ENCODE measurements around the gene MICAL2. TPM values are rescaled to one million over a fixed set of nuclear protein-coding genes. Genes with fewer than 3 reads are reported as not detected.
"Not testable (repeated sequence)": the region's sequence is repeated elsewhere in the genome, so short reads cannot be mapped to it uniquely, and the experiment has no call there.

Gene MICAL2
- total RNA-seq, 1 donor from 2014 or later, result 34.8 TPM

DNA sequence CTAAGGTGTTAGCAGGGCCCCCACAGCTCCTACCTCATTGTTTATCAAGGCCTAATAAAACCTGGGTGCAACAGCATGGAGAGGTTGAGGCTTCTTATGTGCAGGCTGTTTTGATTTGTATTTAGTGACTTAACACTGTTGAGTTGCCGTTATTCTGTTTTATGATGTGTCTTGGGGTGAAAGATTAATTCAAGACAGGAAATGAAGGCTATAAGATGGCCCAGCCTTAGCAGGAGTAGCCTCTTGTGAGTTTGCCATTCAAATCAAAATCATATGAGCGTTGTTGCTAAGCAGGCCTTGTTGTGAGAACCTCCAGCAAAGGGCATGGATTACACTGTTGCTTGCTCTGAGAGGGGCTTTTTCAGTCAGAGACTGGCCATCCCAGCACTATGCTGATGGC, 31.8 kb downstream of the MICAL2 start:
- intact Hi-C loops (cut with DNase I), result no loop called here
- no peak for ATAC-seq (ENCODE audit: poor library complexity)
- no peak for DNase-seq

DNA sequence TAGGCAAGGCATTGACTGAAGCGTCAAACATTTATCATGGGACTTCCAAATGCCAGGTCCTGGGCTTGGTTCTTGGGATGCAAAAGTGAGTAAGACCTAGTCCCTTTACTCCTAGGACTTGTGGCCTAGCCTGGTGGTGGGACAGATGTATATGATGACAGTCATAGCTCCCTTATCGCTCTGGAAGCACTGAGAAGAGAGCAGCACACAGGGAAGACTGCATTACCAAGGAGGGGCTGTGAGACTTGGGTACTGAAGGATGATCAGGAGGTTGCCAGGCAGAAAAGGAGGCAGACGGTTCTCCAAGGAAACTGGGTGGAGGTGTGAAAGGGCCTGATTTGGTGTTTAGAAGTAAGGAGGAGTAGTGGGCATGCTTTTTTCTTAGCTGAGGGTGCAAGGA, 32.5 kb downstream of the MICAL2 start:
- intact Hi-C loops (cut with DNase I), result no loop called here
- DNase-seq, result no peak
- no peak for ATAC-seq (ENCODE audit: poor library complexity)

DNA sequence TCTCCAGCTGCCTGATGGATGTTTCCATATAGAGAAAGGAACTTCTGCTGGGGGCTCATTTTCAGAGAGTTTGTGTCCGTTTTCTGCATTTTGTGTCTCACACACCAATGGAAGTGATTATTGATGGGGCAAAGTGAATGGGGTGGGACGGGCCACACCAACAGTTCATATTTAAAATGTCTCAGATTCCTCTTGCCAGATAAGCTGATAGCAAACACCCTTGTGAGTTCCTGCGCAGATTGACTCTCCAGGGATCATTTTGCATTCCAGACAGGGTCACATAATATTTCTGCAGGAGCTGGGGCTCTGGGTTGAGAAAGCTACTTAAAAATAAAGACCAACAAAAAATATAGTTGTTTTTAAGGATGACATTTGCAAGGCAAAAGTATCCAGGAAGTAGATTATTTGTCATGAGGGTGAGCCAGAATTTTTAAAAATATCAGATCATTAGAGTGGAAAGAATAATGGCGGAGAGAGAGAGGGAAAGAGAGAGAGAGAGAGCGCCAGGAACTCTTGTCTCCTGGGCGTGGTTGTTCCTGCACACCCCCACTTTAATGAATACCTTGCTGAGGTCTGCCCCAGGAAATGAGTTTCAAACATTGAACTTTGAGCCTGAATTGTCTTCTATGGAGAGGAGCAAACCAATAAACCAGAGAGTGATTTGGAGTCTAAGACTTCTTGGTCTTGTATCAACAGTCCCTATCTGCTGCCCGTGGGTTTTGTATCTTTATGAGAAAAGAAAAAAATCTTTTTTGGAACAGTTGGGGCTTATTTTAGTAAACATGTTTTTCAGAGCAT, 33.3 kb downstream of the MICAL2 start:
- peak; percentile 23 for ATAC-seq (ENCODE audit: poor library complexity)
- DNase-seq, result no peak
- intact Hi-C loops (cut with DNase I), result no loop called here

DNA sequence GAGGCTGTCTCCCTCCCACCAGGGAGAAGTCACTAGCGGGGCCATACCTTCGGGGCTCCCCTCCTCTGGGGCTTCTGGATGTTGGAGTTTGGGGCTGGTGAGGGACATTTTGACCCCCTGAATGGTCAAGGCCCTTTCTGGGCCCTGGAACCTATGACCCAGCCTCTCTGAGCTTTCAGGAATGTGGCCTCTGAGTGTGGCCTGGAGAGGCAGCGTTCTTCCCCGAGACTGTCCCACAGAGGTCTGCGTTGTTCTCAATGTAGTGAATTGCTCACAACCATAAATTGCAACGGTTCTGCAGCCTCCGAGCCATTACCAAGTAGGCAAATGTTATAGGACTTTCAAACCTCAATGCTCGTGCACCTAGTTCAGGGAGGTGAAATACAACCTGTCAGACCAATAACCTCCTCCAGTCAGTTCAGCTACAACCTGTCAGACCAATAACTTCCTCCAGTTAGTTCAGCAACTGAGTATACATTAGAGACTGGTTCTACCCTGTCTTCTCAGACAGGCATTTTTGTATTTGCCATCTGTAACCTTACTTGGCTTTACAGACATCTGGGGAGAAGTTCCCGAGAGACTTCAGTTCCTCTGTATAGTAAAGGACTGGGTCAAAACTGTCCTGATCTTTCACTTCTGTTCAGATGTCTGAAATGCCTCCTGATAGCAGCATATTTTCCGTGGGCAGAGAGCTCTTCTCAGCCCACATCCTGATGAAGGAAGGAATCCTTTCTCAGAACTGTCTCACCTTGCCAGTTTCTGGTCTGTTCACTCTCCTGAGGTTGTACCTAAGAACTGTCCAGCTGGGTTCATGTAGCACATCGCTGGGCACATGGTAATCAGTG, 34.2 kb downstream of the MICAL2 start:
- DNase-seq, result no peak
- intact Hi-C loops (cut with DNase I), result no loop called here
- peak; percentile 39 for ATAC-seq (ENCODE audit: poor library complexity)

DNA sequence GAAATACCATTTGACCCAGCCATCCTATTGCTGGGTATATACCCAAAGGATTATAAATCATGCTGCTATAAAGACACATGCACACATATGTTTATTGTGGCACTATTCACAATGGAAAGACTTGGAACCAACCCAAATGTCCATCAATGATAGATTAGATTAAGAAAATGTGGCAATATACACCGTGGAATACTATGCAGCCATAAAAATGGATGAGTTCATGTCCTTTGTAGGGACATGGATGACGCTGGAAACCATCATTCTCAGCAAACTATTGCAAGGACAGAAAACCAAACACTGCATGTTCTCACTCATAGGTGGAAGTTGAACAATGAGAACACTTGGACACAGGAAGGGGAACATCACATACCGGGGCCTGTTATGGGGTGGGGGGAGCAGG, 36.3 kb downstream of the MICAL2 start:
- DNase-seq; ATAC-seq (ENCODE audit: poor library complexity); intact Hi-C loops (cut with DNase I): not testable (repeated sequence)

DNA sequence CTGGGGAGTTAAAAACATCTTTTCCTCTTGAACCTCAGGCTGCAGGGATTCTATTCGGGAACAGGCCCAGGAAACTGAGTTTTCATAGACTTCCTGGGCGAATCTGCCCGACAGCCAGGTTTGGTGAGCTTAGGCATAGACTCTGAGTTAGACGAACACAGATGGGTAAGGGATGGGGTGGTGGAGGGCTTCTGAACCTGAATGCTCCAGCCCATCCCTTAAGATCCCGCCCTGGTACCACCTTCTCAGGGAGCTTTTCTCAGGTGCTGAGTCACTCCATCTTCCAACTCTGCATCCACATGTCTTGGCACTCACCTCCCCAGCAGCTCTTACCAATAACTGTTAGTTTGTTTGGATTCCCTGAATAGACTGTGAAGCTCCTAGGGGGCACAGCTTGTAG, 37.4 kb downstream of the MICAL2 start:
- intact Hi-C loops (cut with DNase I), result no loop called here
- DNase-seq (no peak), ATAC-seq (ENCODE audit: poor library complexity) (no peak)

DNA sequence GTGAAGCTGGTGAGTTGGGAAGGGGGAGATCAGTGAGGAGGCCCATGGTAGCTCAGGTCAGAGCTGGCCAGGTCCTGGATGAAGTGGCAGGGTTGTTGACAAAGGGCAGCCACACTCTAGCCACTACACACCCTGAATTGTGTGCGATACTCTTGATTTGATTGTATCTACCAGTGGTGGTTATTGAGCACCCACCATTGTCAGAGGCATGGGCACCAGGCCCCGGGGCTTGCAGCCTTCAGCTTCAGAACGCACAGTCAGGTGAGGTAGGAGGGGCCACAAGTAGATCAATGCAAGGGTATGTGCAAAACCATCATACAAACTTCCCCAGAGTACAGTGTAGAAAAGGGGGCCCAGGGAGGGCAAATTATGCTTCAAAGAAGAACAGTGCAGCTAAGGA, 38.1 kb downstream of the MICAL2 start:
- ATAC-seq (ENCODE audit: poor library complexity) (no peak), DNase-seq (no peak)
- intact Hi-C loops (cut with DNase I), result no loop called here

DNA sequence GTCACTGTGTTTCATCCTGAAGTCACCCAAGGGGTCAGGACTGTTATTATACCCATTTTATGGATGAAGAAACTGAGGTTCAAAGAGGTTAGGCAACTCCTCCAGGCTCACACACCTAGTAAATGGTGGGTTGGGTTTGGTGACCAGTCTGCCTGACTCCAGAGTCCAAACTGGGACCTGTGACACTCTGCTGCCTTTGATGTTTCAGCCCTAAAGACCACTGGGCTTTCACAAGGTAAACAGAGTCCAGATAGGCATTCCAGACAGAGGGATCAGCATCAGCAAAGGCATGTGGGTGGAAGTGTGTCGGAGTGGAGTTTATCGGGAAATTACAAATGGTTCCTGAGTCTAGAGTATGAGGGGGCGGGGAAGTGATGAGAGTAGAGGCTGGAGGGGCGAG, 38.5 kb downstream of the MICAL2 start:
- intact Hi-C loops (cut with DNase I), result no loop called here
- ATAC-seq (ENCODE audit: poor library complexity) (no peak), DNase-seq (no peak)

DNA sequence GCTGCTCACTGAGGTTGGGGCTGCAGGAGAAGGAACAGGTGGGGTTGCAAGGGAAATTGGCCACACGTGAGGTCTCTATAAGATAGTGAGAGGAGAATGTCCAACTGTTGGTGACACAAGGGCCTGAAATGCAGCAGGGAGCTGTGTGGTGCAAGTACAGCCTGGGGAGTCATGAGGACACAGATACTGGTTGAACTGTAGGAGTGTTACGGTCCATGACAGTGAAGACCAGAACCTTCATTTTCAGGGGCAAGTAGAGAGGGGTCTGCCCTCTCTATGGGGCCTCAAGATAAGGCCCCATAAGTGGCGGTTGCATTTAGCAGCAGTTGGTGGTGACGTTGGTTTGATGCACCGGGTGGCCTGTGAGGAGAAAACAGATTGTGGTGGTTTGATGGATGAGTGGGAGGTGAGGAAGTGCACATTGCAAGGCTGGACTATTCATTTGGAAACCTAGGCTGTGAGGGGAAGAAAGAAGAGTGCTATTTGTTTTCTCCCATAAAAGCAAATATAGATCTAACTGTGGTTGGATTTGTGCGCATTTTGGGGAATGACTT, 39.4 kb downstream of the MICAL2 start:
- DNase-seq, result no peak
- no peak for ATAC-seq (ENCODE audit: poor library complexity)
- intact Hi-C loops (cut with DNase I), result no loop called here

DNA sequence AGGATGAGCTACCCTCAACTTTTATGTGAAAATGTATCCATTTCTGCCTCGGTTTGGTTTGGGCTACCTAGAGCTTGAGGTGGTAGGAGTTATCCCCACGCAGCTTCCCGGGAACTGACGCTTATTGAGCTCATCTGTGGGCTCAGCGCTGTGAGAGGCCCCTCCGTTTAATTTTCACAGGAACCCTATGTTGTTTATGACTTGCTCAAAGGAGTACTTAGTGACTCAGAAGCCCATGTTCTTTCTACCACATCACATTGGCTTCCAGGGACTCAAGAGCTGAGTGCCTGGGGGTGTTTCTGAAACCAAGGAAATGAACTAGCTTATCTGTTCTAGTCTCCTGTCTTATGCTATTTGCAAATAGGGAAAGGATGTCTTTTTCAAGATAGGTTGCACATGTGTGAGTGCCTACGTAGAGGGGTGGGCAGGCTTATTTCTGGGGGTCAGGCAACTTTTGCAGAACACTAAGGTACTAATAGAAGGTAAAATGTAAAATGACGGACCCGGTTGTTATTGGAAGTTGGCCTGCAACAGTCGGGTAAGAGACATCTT, 40.5 kb downstream of the MICAL2 start:
- ATAC-seq (ENCODE audit: poor library complexity) (no peak), DNase-seq (no peak)
- intact Hi-C loops (cut with DNase I), result no loop called here

DNA sequence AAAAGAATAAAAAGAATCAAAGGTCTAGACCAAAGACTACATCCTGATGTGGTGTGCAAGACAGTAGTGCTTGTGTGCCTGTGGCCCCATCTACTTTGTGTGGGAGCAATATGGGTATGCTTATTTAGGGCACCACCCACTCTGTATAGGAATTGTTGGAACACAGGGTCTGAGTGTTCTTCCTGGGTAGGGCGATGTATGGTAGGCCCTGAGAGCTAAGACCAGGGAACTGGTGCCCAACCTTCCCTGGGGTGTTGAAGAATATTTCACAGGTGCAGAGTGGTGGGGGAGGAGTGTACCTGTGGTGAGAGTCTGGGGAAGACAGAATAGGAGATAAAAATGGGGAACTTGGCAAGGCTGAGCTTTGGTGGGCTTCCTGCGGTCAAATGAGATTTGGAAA, 41.9 kb downstream of the MICAL2 start:
- ATAC-seq (ENCODE audit: poor library complexity), result no peak
- intact Hi-C loops (cut with DNase I), result no loop called here
- no peak for DNase-seq

DNA sequence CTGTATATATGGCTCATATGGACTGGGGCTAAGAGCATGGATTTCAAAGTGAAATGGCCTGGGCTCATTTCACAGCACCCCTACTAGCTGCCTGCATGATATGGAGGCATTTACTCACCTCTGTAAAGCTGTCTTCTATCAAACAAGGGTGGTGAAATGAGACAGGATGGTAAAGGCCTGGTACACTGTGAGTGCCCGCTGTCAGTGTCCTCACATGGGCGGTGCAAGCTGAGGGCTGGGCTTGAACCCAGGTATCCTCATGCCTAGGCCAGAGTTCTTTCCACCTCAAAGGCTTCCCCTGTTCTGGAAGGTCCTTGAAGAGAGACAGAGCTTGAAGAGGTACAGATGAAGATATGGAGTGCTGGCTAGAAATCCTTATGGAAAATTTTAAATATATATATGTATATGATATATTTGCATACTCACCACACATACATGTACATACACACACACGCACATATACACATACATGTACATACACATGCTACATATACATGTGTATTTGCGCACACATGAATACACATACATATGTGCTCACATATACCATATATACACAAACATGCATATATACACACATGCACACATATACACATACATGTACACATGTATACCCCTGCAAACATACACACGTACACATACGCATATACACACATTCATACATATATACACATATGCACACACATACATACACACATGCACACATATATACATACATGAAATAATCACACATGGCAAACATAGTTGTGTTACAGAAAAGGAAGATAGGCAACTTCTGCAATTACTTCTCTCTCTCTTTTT, 44.7 kb downstream of the MICAL2 start:
- DNase-seq, result no peak
- ATAC-seq (ENCODE audit: poor library complexity), result no peak
- intact Hi-C loops (cut with DNase I), result no loop called here

DNA sequence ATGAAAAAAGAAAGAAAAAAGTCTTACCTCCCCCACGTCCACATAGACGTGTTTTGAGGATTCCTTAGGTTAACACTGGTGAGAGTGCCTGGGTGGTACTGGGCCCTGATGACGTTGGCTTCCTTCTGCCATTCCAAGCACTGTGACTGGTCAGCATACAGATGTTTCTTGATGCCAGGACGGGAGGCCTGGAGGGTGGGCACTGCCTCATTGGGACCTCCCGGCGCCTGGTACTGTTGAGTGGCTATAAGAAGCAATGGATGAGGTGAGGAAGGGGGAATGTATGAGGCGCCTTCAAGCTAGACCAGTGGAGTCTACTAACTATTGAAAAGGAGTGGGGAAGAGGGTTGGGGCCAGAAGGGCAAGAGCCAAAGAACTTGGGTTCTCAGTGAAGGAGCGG, 45.3 kb downstream of the MICAL2 start:
- intact Hi-C loops (cut with DNase I), result no loop called here
- no peak for DNase-seq
- ATAC-seq (ENCODE audit: poor library complexity), result no peak

DNA sequence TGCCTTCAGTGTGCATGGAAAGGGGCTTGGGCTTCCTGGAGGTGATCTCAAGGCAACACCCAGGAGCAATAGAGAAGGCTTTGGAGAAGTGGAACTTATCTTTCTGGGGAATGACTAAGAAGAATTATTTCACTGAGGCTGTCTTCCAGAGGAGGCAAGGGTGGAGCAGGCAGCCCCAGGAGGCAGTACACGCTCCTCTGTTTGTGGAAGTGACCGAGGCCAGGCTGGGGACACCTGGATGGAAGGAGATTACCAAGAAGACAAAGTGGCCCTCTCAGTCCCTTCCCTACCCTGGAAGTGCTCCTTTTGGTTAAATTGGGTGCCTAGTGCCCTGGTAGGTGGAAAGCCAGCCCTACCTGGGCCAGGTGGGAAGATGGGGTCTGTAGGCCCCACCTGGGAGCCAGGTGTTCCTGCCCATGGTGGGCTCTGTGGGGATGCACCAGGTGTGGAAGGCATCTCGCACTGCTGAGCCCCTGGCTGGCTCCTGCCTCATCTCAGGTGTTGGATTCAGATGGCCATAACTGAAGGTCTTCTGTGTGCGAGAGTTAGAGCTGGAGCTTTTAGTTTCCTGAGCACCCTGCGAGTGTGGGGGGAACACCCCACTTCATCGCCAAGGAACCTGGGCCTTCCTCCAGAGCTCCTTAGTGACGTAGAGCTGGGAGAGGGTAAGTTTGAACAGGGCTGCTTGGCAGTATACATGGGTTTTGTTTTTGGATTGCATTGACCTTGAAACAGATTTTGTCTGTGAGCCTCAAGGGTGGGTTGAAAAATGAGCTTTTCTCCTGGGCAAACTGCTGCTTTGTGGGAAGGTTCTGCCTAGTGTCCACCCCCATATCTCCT, 46.1 kb downstream of the MICAL2 start:
- ATAC-seq (ENCODE audit: poor library complexity) (no peak), DNase-seq (no peak)
- intact Hi-C loops (cut with DNase I), result no loop called here

DNA sequence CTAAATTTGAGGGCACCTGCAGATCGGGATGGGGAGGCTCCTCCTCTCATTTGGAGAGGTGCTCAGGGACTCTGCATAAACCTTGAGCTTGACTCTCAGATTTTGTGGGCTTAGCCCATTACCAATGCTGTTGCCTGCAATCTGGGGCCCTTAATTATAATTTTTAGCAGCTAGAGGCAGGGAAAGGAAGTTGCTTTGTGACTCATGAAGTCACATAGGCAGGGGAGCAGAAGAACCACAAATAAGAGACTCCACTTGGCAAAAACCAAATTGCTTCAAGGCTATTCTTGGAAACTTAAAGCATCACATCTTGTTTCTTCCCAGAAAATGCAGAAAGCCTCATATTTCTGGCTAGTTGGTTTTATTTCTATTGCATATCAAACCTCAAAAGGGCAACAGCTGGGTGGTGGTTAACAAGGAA, 46.9 kb downstream of the MICAL2 start:
- no peak for DNase-seq
- no peak for ATAC-seq (ENCODE audit: poor library complexity)
- intact Hi-C loops (cut with DNase I), result no loop called here

DNA sequence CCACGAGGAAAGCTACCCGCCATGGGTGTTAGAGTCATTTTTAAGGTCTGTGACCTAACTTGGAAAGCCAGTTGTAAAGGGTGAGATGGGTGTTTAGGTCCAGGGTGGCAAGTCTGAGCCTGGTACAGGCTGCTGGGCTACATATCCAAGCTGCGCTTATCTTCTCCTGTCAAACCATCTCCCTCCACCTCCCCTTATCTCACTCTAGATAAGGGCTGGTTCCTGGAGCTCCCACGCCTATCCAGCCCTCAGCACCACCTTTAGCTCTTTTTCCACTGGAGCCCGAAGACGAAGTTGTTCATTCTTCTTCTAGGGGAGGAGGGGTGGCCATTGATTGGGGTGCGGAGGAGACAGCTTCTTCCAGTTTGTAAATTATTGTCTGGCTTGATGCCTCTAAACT, 48.5 kb downstream of the MICAL2 start:
- intact Hi-C loops (cut with DNase I), result no loop called here

DNA sequence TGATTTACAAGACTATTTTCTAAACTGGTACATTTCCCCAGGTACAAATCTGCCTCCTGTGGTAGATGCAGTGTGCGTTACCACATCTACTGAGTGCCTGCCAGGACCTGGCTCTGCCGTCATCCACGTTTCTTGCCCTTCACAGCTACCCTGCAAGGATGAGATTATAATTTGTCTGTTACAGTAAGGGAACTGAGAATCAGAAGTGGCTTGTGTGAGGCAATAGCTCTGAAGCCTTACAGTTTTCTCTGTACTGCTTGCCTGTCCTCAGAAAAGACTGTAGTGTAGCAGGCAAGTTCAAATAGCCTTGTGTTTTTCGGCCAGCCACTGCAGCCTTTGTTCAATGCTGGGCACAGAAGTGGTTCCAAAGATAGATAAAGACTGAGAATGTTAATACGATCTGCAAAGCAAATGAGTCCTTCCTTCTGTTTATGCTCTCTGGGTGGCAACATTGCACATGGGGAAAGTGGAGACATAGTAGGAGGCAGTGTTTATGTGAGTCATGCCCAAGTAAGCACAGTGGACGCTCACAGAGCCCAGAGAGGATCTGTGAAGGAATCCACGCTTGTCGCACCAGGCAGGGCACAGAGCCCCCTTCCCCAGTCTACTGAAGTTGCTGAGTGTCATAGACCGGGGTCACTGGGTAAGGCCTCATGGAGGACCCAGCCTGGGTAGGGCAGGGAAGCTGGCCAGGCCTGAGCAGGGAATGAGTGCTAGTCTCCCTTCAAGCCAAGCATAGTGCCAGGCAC, 49.1 kb downstream of the MICAL2 start:
- DNase-seq (no peak), ATAC-seq (ENCODE audit: poor library complexity) (peak; percentile 21)
- intact Hi-C loops (cut with DNase I), result loop anchor here (10.0 kb wide), 1 partner anchor 65 kb away; no protein-coding TSS in a partner anchor

More for the DNA sequence above, 48.5 kb downstream of the MICAL2 start:
- no peak for DNase-seq
- peak; percentile 53 for ATAC-seq (ENCODE audit: poor library complexity)
